ENCODE data around the gene IL17C. TPM values are rescaled to one million over a fixed set of nuclear protein-coding genes. Genes with fewer than 3 reads are reported as not detected.
A peak's percentile ranks its signal among the peaks of the same experiment; 100 is the strongest.

The IL17C gene
- total and polyA plus RNA-seq, 10 of the 15 experiments (the other 5 are each of a cell fraction or from before 2014, with no cell fraction given), result not detected

DNA sequence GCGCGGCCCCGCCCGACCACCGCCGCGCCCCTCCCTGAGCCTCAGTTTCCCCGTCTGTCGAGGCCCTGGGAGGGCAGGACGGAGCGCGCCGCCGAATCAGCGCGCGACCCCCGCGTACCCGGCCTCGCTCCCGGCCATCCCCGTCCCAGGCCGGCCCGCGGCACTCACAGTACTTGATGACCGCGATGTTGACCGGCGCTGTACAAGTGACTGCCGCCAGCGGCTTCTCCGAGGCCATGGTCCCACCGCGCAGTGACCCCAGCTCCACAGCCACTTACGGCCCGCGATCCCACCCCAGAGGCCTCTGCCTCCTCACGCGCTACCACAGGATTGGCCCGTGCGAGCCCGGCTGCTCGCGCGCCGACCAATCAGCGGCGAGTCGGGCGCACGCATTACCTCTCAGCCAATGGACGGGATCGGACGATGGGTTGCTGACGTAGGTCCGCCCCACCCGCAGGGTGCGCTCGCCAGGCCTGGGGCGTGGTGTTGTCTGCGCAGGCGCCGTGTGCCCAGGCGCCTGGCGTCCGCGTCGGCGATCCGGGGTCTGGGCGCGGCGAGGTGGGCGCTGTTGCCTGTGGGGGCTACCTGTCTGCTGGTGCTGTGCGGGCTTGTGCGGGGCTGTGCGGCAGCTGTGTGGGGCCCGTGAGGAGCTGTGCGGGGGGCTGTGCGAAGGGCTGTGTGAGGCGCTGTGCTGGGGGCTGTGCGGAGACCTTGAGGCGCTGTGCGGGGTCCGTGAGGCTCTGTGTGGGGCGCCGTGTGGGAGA is 24.7 kb downstream of the IL17C start, which contains the start of gene MVD (continued):
- TF ChIP-seq NFXL1 (IDR thresholded peaks at IDR 0.05; ENCODE audit: borderline replicate concordance) (no peak), SIX5 (IDR thresholded peaks at IDR 0.05; ENCODE audit: low read depth, low read length, severe bottlenecking) (peak; percentile 25), EED (IDR thresholded peaks at IDR 0.05; ENCODE audit: low read depth) (no peak), BCL11A (IDR thresholded peaks at IDR 0.05; ENCODE audit: low read depth, low read length) (no peak), BRCA1 (IDR thresholded peaks at IDR 0.05; ENCODE audit: low read depth, low read length) (no peak), MTA3 (IDR thresholded peaks at IDR 0.05; ENCODE audit: borderline replicate concordance, low read length) (no peak), POLR2AphosphoS5 (IDR thresholded peaks at IDR 0.05; ENCODE audit: low read length) (peak; percentile 89), EGR1 (IDR thresholded peaks at IDR 0.05; ENCODE audit: borderline replicate concordance in 1 of 2, low read depth in 2 of 2, low read length in 2 of 2) (0 out of 3 replicates have a peak, but pooled peaks of 1 of the 2 experiments have one; percentile 20), IKZF2 (IDR thresholded peaks at IDR 0.05) (no peak), SPI1 (IDR thresholded peaks at IDR 0.05; ENCODE audit: borderline replicate concordance, insufficient read depth, low read depth, low read length) (no peak), NFIC (IDR thresholded peaks at IDR 0.05; ENCODE audit: low read depth, low read length) (no peak), POU2F2 (IDR thresholded peaks at IDR 0.05; ENCODE audit: borderline replicate concordance, low read depth, low read length) (peak; percentile 51; the same call in 2 of the 3 replicates), ZNF24 (IDR thresholded peaks at IDR 0.05) (0 out of 2 replicates have a peak, but pooled peaks have one; percentile 48), WRNIP1 (IDR thresholded peaks at IDR 0.05; ENCODE audit: borderline replicate concordance, low read depth, low read length) (no peak), ASH2L (IDR thresholded peaks at IDR 0.05; ENCODE audit: borderline replicate concordance, low read depth) (no peak), TBL1XR1 (IDR thresholded peaks at IDR 0.05; ENCODE audit: low read depth, low read length) (no peak), RBBP5 (conservative IDR thresholded peaks at IDR 0.05) (no peak), TAF1 (IDR thresholded peaks at IDR 0.05; ENCODE audit: borderline replicate concordance, low read depth, low read length) (peak; percentile 69), CHD2 (IDR thresholded peaks at IDR 0.05; ENCODE audit: borderline replicate concordance, low read depth, low read length) (peak; percentile 92), CHD4 (IDR thresholded peaks at IDR 0.05) (no peak)
- TF ChIP-seq, protein P1, sequence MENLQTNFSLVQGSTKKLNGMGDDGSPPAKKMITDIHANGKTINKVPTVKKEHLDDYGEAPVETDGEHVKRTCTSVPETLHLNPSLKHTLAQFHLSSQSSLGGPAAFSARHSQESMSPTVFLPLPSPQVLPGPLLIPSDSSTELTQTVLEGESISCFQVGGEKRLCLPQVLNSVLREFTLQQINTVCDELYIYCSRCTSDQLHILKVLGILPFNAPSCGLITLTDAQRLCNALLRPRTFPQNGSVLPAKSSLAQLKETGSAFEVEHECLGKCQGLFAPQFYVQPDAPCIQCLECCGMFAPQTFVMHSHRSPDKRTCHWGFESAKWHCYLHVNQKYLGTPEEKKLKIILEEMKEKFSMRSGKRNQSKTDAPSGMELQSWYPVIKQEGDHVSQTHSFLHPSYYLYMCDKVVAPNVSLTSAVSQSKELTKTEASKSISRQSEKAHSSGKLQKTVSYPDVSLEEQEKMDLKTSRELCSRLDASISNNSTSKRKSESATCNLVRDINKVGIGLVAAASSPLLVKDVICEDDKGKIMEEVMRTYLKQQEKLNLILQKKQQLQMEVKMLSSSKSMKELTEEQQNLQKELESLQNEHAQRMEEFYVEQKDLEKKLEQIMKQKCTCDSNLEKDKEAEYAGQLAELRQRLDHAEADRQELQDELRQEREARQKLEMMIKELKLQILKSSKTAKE (IDR thresholded peaks at IDR 0.05; ENCODE audit: low read depth, poor library complexity, severe bottlenecking), result no peak
- TF ChIP-seq, protein P2, sequence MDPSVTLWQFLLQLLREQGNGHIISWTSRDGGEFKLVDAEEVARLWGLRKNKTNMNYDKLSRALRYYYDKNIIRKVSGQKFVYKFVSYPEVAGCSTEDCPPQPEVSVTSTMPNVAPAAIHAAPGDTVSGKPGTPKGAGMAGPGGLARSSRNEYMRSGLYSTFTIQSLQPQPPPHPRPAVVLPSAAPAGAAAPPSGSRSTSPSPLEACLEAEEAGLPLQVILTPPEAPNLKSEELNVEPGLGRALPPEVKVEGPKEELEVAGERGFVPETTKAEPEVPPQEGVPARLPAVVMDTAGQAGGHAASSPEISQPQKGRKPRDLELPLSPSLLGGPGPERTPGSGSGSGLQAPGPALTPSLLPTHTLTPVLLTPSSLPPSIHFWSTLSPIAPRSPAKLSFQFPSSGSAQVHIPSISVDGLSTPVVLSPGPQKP (IDR thresholded peaks at IDR 0.05; ENCODE audit: low read depth, low read length), result no peak
- TF ChIP-seq, protein P3, sequence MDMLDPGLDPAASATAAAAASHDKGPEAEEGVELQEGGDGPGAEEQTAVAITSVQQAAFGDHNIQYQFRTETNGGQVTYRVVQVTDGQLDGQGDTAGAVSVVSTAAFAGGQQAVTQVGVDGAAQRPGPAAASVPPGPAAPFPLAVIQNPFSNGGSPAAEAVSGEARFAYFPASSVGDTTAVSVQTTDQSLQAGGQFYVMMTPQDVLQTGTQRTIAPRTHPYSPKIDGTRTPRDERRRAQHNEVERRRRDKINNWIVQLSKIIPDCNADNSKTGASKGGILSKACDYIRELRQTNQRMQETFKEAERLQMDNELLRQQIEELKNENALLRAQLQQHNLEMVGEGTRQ (IDR thresholded peaks at IDR 0.05; ENCODE audit: borderline replicate concordance, low read depth, low read length), result no peak; the same call in 1 of the 2 replicates
- TF ChIP-seq, protein P4, sequence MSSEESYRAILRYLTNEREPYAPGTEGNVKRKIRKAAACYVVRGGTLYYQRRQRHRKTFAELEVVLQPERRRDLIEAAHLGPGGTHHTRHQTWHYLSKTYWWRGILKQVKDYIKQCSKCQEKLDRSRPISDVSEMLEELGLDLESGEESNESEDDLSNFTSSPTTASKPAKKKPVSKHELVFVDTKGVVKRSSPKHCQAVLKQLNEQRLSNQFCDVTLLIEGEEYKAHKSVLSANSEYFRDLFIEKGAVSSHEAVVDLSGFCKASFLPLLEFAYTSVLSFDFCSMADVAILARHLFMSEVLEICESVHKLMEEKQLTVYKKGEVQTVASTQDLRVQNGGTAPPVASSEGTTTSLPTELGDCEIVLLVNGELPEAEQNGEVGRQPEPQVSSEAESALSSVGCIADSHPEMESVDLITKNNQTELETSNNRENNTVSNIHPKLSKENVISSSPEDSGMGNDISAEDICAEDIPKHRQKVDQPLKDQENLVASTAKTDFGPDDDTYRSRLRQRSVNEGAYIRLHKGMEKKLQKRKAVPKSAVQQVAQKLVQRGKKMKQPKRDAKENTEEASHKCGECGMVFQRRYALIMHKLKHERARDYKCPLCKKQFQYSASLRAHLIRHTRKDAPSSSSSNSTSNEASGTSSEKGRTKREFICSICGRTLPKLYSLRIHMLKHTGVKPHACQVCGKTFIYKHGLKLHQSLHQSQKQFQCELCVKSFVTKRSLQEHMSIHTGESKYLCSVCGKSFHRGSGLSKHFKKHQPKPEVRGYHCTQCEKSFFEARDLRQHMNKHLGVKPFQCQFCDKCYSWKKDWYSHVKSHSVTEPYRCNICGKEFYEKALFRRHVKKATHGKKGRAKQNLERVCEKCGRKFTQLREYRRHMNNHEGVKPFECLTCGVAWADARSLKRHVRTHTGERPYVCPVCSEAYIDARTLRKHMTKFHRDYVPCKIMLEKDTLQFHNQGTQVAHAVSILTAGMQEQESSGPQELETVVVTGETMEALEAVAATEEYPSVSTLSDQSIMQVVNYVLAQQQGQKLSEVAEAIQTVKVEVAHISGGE (CRISPR knock-in tag; IDR thresholded peaks at IDR 0.05), result no peak
